PC-3 (cell line): Measurements from ENCODE around the gene ZWILCH. TPM values are rescaled to one million over a fixed set of nuclear protein-coding genes. Genes with fewer than 3 reads are reported as not detected.
"Not testable (repeated sequence)": the region's sequence is repeated elsewhere in the genome, so short reads cannot be mapped to it uniquely, and the experiment has no call there.

Source experiments
- ATAC-seq: fragments of 200-7000 bp; cut with Tn5 transposase; 2 replicates; pipeline ENCODE4 v1.9.1; 2020; ENCODE audit warnings: mild to moderate bottlenecking, moderate library complexity
- BruUV-seq: library from RNA; stranded (reverse); fragments of 400-500 nt; replicated peaks from 2 replicates; lab custom pipeline; 2021; lab: Mats Ljungman, UMichigan
- CTCF ChIA-PET: fragments of 300-600 bp; sonication (Branson Sonifier 250); formaldehyde crosslinking; loops from one replicate; lab custom pipeline; 2022; ENCODE audit warnings: antibody characterized with exemption; lab: Charles Lee
- POLR2A ChIA-PET: fragments of 300-600 bp; sonication (Branson Sonifier 250); formaldehyde crosslinking; loops from one replicate; lab custom pipeline; 2022; ENCODE audit warnings: antibody characterized with exemption; ENCODE audit not compliant: unreplicated experiment; lab: Charles Lee
- DNase-seq: peaks from one replicate; pipeline ENCODE4 v3.0.0-alpha.2; 2015
- H2AFZ ChIP-seq: fragments of 300-600 bp; sonication (generic); 2 replicates; pipeline ENCODE4 v1.6.0; 2016; ENCODE audit warnings: antibody characterized with exemption, low read length
- H3F3A ChIP-seq: fragments of 300-600 bp; sonication (generic); one replicate; pipeline ENCODE4 v1.6.0; 2017; ENCODE audit warnings: antibody characterized with exemption, low read length, control low read depth, mild to moderate bottlenecking; ENCODE audit not compliant: unreplicated experiment
- H3K27ac ChIP-seq: fragments of 300-600 bp; sonication (generic); 2 replicates; pipeline ENCODE4 v1.5.1; 2016; ENCODE audit warnings: mild to moderate bottlenecking, low read length
- H3K27me3 ChIP-seq: fragments of 300-600 bp; sonication (generic); 2 replicates; pipeline ENCODE4 v1.6.1; 2016; ENCODE audit warnings: low read length, mixed read lengths
- H3K36me3 ChIP-seq: fragments of 300-600 bp; sonication (generic); 2 replicates; pipeline ENCODE4 v1.6.1; 2016; ENCODE audit warnings: low read depth, mixed run types, low read length, mixed read lengths
- H3K4me1 ChIP-seq: fragments of 300-600 bp; sonication (generic); 2 replicates; pipeline ENCODE4 v1.5.1; 2016; ENCODE audit warnings: low read length; ENCODE audit not compliant: insufficient read depth
- H3K4me2 ChIP-seq: fragments of 300-600 bp; sonication (generic); 2 replicates; pipeline ENCODE4 v1.6.0; 2016; ENCODE audit warnings: low read length
- H3K4me3 ChIP-seq: fragments of 300-600 bp; sonication (generic); 2 replicates; pipeline ENCODE4 v1.5.1; 2016; ENCODE audit warnings: mild to moderate bottlenecking, low read length, mixed read lengths
- H3K79me2 ChIP-seq: fragments of 300-600 bp; sonication (generic); 2 replicates; pipeline ENCODE4 v1.6.1; 2017; ENCODE audit warnings: low read length, mixed read lengths
- H3K9ac ChIP-seq: fragments of 300-600 bp; sonication (generic); 2 replicates; pipeline ENCODE4 v1.6.0; 2016; ENCODE audit warnings: mild to moderate bottlenecking, low read length
- H3K9me2 ChIP-seq: fragments of 300-600 bp; sonication (generic); replicated peaks from 2 replicates; pipeline ENCODE4 v1.6.1; 2016; ENCODE audit warnings: mixed run types, low read length, mixed read lengths
- H3K9me3 ChIP-seq: fragments of 300-600 bp; sonication (generic); 2 replicates; pipeline ENCODE4 v1.6.1; 2016; ENCODE audit warnings: low read length, mixed read lengths
- H4K20me1 ChIP-seq: fragments of 300-600 bp; sonication (generic); 2 replicates; pipeline ENCODE4 v1.6.1; 2016; ENCODE audit warnings: low read length, mixed read lengths
- CTCF ChIP-seq: fragments of 300-600 bp; sonication (generic); conservative IDR thresholded peaks from 2 replicates; pipeline ENCODE4 v1.5.1; 2017; ENCODE audit warnings: antibody characterized with exemption, low read depth, mild to moderate bottlenecking, low read length
- EZH2 ChIP-seq: fragments of 300-600 bp; sonication (generic); IDR thresholded peaks from one replicate; pipeline ENCODE4 v1.6.1; 2017; ENCODE audit warnings: antibody characterized with exemption, mild to moderate bottlenecking, low read length; ENCODE audit not compliant: unreplicated experiment
- EZH2phosphoT487 ChIP-seq: fragments of 300-600 bp; sonication (generic); IDR thresholded peaks from 2 replicates; pipeline ENCODE4 v1.6.1; 2018; ENCODE audit warnings: mild to moderate bottlenecking, antibody characterized with exemption, low read length, borderline replicate concordance
- intact Hi-C: fragments of 100-400 bp; cut with micrococcal nuclease; formaldehyde crosslinking; loops from 2 replicates; pipeline ENCODE4 v1.9.0; 2023
- total RNA-seq: library from RNA; depleted of rRNA; stranded (reverse); fragments of >200 nt; gene quantifications from 2 replicates; pipeline ENCODE4 v1.2.3, GENCODE V29; 2014

ZWILCH gene
- total RNA-seq, 1 experiment from 2014 or later = 18.1 TPM

- Histone ChIP-seq H3K4me2 (peak overlapping the region; percentile 26), H4K20me1 (no peaks in the 10 kb centered on the region), H2AFZ (no peak overlapping the region), H3K9ac (no peak overlapping the region), H3K4me1 (peaks cover 43% of the 10 kb centered on the region), H3K27ac (peak overlapping the region; percentile 20; the same call in 1 of the 2 replicates), H3K27me3 (no peaks in the 10 kb centered on the region), H3K4me3 (no peak overlapping the region), H3K9me2 (no peaks in the 10 kb centered on the region), H3K79me2 (no peaks in the 10 kb centered on the region), H3F3A (no peaks in the 10 kb centered on the region), H3K36me3 (peaks cover 3% of the 10 kb centered on the region; the same call in 1 of the 2 replicates), H3K9me3 (no peaks in the 10 kb centered on the region)
- ChIA-PET CTCF (no interaction called here), POLR2A (no interaction called here)
- intact Hi-C loops = no loop called here
- TF ChIP-seq EZH2phosphoT487 (no peak), EZH2 (no peak), CTCF (no peak)
- BruUV-seq = no TSS peak
- ATAC-seq (peak; percentile 61; the same call in 1 of the 2 replicates), DNase-seq (peak; percentile 57)
Observed at GRCh38 chr15:66459818-66460615, 45.1 kb upstream of the ZWILCH start.

- H3K9me3 ChIP-seq, H3K4me3 ChIP-seq, H4K20me1 ChIP-seq, ATAC-seq, H3K9me2 ChIP-seq, DNase-seq, H3K79me2 ChIP-seq, H3K4me2 ChIP-seq, intact Hi-C loops, H3F3A ChIP-seq, POLR2A ChIA-PET, H3K27me3 ChIP-seq, H3K9ac ChIP-seq, CTCF ChIA-PET, H3K36me3 ChIP-seq, H2AFZ ChIP-seq, BruUV-seq: not testable (repeated sequence)
- Histone ChIP-seq H3K27ac (peak overlapping the region; percentile 46), H3K4me1 (peaks cover 33% of the 10 kb centered on the region)
Observed at GRCh38 chr15:66461294-66461693, 43.8 kb upstream of the ZWILCH start.

GRCh38 chr15:66461917-66462316 lies 43.2 kb upstream of the ZWILCH start:
- Histone ChIP-seq H3K27me3 (no peaks in the 10 kb centered on the region), H4K20me1 (no peaks in the 10 kb centered on the region), H3F3A (no peaks in the 10 kb centered on the region), H3K9me3 (no peaks in the 10 kb centered on the region), H3K4me1 (peaks cover 28% of the 10 kb centered on the region), H3K79me2 (no peaks in the 10 kb centered on the region), H2AFZ (no peak overlapping the region), H3K27ac (peak overlapping the region; percentile 46), H3K9me2 (no peaks in the 10 kb centered on the region), H3K4me2 (peak overlapping the region; percentile 34; the same call in 1 of the 2 replicates), H3K9ac (no peak overlapping the region), H3K4me3 (no peak overlapping the region), H3K36me3 (peaks cover 3% of the 10 kb centered on the region; the same call in 1 of the 2 replicates)
- intact Hi-C loops = no loop called here
- BruUV-seq = no TSS peak
- CTCF ChIA-PET = no interaction called here
- peak; percentile 42 for ATAC-seq
- POLR2A ChIA-PET = no interaction called here
- no peak for TF ChIP-seq EZH2phosphoT487
- TF ChIP-seq CTCF = no peak
- no peak for TF ChIP-seq EZH2
- DNase-seq = peak; percentile 56
